ENCODE measurements around the gene CNKSR1. TPM values are rescaled to one million over a fixed set of nuclear protein-coding genes. Genes with fewer than 3 reads are reported as not detected.

Gene CNKSR1
- total and polyA plus RNA-seq, 2 of the 8 experiments (the other 6 are each of a cell fraction or from before 2014, with no cell fraction given): 13.9 to 14.5 TPM

DNA sequence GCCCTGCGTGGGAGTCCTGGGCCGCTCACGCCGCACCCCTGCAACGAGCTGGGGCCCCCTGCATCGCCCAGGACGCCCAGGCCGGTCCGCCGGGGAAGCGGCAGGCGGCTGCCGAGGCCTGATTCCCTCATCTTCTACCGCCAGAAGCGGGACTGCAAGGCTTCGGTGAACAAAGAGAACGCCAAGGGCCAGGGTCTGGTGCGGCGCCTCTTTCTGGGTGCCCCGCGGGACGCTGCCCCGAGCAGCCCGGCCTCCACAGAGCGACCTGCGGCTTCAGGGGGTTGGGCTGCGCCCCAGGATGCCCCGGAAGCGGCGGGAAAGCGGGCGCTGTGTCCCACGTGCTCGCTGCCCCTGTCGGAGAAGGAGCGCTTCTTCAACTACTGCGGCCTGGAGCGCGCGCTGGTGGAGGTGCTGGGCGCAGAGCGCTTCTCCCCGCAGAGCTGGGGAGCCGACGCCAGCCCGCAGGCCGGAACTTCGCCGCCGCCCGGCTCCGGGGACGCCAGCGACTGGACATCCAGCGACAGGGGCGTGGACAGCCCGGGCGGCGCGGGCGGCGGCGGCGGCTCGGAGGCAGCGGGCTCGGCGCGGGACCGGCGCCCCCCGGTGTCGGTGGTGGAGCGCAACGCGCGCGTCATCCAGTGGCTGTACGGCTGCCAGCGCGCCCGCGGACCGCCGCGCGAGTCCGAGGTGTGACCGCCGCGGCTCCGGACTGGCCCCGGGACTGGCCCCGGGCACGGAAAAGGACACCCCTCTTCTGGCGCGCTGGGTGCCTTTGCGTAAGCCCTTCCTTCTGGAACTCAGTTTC, 15.7 kb upstream of the CNKSR1 start (continued):
- TF ChIP-seq, protein P1, sequence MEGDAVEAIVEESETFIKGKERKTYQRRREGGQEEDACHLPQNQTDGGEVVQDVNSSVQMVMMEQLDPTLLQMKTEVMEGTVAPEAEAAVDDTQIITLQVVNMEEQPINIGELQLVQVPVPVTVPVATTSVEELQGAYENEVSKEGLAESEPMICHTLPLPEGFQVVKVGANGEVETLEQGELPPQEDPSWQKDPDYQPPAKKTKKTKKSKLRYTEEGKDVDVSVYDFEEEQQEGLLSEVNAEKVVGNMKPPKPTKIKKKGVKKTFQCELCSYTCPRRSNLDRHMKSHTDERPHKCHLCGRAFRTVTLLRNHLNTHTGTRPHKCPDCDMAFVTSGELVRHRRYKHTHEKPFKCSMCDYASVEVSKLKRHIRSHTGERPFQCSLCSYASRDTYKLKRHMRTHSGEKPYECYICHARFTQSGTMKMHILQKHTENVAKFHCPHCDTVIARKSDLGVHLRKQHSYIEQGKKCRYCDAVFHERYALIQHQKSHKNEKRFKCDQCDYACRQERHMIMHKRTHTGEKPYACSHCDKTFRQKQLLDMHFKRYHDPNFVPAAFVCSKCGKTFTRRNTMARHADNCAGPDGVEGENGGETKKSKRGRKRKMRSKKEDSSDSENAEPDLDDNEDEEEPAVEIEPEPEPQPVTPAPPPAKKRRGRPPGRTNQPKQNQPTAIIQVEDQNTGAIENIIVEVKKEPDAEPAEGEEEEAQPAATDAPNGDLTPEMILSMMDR (IDR thresholded peaks at IDR 0.05; ENCODE audit: control extremely low read depth in 1 of 3, insufficient read depth in 1 of 3, low read depth in 1 of 3, low read length in 3 of 3): 0 out of 4 replicates have a peak, but pooled peaks of 1 of the 3 experiments have one; percentile 2
- TF ChIP-seq, protein P2, sequence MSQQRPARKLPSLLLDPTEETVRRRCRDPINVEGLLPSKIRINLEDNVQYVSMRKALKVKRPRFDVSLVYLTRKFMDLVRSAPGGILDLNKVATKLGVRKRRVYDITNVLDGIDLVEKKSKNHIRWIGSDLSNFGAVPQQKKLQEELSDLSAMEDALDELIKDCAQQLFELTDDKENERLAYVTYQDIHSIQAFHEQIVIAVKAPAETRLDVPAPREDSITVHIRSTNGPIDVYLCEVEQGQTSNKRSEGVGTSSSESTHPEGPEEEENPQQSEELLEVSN (IDR thresholded peaks at IDR 0.05): peak; percentile 100
- TF ChIP-seq TAF7 (optimal IDR thresholded peaks at IDR 0.05; ENCODE audit: borderline replicate concordance, low read depth, low read length) (no peak), BCL11A (IDR thresholded peaks at IDR 0.05; ENCODE audit: low read depth in 2 of 2, low read length in 2 of 2) (no peak), MAFK (IDR thresholded peaks at IDR 0.05; ENCODE audit: low read depth, low read length) (no peak)
